Prostate gland (tissue), 2 donors: ENCODE results near the gene WWOX. TPM values are rescaled to one million over a fixed set of nuclear protein-coding genes. Genes with fewer than 3 reads are reported as not detected.

ENCODE experiments used
- DNase-seq: peaks from one replicate; pipeline ENCODE4 v3.0.0-alpha.2; 2019; ENCODE audit warnings: low spot score
- H3K27ac ChIP-seq, 2 donors: fragments of 200-600 bp; sonication (generic); 2 replicates each; pipeline ENCODE4 v1.5.1; 2017 to 2019
- H3K27me3 ChIP-seq: fragments of 200-600 bp; sonication (generic); replicated peaks from 2 replicates; pipeline ENCODE4 v1.5.1; 2019; ENCODE audit not compliant: insufficient read depth
- H3K36me3 ChIP-seq, 2 donors: fragments of 200-600 bp; sonication (generic); 1 replicate in 1 of 2; 2 replicates in 1 of 2; pipeline versions ENCODE4 v1.5.1 to v1.8.1; 2017 to 2019
- H3K4me1 ChIP-seq: fragments of 200-600 bp; sonication (generic); replicated peaks from 2 replicates; pipeline ENCODE4 v1.5.1; 2019
- H3K4me3 ChIP-seq, 2 donors: fragments of 200-600 bp; sonication (generic); 2 replicates each; pipeline ENCODE4 v1.5.1; 2017 to 2019
- H3K9me3 ChIP-seq: fragments of 200-600 bp; sonication (generic); 2 replicates; pipeline ENCODE4 v1.5.1; 2017
- POLR2A ChIP-seq: fragments of 450-650 bp; IDR thresholded peaks from one replicate; pipeline ENCODE4 v1.6.1; 2016; ENCODE audit warnings: antibody characterized with exemption, mild to moderate bottlenecking
- POLR2AphosphoS5 ChIP-seq: sonication (generic); formaldehyde crosslinking; IDR thresholded peaks from one replicate; pipeline ENCODE4 v1.6.1; 2017; ENCODE audit warnings: antibody characterized with exemption
- WGBS: methylation state at CpG from one replicate; pipeline ENCODE4 v1.1.5; 2018; 5-methylcytosine and 5-hydroxymethylcytosine counted together
- intact Hi-C: fragments of 100-400 bp; cut with DNase I; formaldehyde crosslinking; loops from one replicate; pipeline ENCODE4 v1.14.2; 2022
- total RNA-seq, 2 donors: library from RNA; depleted of rRNA; stranded (reverse); fragments of >200 nt; gene quantifications; one replicate each; pipeline ENCODE4 v1.1.0, GENCODE V29; 2016
- TF ChIP-seq, protein P1 (sequence below), 4 experiments: fragments of 200-600 bp in 2 of 4; fragments of 450-650 bp in 2 of 4; sonication (generic) in 2 of 4; IDR thresholded peaks; 1 replicate in 3 of 4; 2 replicates in 1 of 4; pipeline ENCODE4 v1.5.1; 2016 to 2019; ENCODE audit warnings: antibody characterized with exemption in 4 of 4, mild to moderate bottlenecking in 2 of 4, moderate library complexity in 2 of 4

Gene WWOX
- total RNA-seq, 2 donors from 2014 or later = 93.2 to 99.4 TPM

DNA sequence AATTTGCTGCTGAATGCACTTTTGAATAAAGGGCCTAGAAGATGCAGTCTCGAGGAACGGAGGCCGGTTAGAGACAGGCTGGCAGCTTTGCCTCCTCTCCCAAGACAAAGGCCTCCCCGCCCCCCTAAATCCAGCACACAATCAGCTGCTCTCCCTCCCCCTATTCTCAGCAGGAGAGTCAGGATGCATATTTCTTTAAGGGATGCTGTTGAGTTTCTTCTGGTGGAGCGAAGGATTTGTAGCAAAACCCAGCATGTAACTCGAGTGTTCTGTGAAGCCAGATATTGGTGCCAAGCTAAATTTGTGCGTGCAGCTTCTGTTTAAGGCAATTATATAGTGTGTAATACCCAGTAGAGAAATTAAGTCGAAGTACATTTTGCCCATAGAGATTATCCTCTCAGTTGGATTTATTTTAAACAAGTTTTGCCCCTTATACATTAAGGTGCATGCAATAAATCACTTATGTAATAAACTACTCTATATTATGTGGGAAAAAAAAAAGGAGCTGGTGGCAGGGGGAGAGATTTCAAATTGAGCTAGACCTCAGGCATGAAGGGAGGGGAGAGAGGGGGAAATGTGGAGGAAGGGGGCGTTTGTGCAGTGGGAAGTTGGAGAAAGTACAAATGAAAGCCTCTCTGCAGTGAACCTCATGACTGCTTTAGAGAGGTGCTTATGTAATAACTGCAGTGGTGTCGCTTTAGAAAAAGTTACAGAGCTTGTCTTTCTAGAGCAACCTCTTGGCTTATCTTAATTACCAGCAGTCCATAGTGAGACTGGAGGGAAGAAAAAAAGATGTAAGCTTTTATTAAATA lies 901.9 kb downstream of the WWOX start:
- intact Hi-C loops = no loop called here

DNA sequence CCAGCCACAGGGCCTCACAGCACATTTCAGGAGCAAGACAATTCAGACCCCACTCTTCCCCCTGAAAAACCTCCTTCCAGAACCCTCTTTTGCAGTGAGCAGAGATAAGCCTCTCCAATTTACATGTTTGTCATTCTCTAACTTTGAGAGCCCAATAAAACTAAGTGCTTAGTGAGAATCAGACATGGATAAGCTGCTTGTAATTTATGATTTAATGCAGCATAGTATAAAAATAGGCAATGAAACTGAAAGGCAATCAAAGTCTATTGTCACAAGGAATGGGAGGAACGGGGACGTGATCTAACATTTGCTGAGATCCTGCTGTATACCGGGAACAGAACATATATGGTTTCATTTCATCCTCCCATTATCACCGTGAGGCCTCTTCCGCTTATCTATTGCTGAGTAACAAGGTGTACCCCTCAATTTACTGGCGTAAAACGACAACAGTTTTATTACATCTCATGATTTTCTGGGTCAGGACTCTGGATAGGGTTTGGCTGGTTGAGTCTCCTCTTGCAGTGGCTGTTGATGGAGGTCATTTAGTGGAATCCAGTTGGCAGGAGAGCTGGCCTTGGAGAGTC lies 903.7 kb downstream of the WWOX start:
- H3K9me3 ChIP-seq = no peaks in the 10 kb centered on the region
- no peaks in the 10 kb centered on the region for H3K36me3 ChIP-seq
- no peak overlapping the region for H3K4me3 ChIP-seq
- WGBS = 65% methylated on average over 7 of the region's 7 CpGs
- H3K4me1 ChIP-seq = no peaks in the 10 kb centered on the region
- H3K27ac ChIP-seq = no peak overlapping the region
- H3K27me3 ChIP-seq = no peaks in the 10 kb centered on the region
- TF ChIP-seq, protein P1, sequence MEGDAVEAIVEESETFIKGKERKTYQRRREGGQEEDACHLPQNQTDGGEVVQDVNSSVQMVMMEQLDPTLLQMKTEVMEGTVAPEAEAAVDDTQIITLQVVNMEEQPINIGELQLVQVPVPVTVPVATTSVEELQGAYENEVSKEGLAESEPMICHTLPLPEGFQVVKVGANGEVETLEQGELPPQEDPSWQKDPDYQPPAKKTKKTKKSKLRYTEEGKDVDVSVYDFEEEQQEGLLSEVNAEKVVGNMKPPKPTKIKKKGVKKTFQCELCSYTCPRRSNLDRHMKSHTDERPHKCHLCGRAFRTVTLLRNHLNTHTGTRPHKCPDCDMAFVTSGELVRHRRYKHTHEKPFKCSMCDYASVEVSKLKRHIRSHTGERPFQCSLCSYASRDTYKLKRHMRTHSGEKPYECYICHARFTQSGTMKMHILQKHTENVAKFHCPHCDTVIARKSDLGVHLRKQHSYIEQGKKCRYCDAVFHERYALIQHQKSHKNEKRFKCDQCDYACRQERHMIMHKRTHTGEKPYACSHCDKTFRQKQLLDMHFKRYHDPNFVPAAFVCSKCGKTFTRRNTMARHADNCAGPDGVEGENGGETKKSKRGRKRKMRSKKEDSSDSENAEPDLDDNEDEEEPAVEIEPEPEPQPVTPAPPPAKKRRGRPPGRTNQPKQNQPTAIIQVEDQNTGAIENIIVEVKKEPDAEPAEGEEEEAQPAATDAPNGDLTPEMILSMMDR (IDR thresholded peaks at IDR 0.05) = no peak
- TF ChIP-seq POLR2AphosphoS5 (no peak), POLR2A (no peak)
- intact Hi-C loops = no loop called here
- DNase-seq = no peak

More for the DNA sequence above, 901.9 kb downstream of the WWOX start:
- Histone ChIP-seq H3K27me3 (no peaks in the 10 kb centered on the region), H3K4me1 (no peaks in the 10 kb centered on the region), H3K36me3 (no peaks in the 10 kb centered on the region), H3K9me3 (no peaks in the 10 kb centered on the region), H3K27ac (no peak overlapping the region), H3K4me3 (no peak overlapping the region)
- DNase-seq = no peak
- TF ChIP-seq, protein P1 (IDR thresholded peaks at IDR 0.05) = no peak
- TF ChIP-seq POLR2AphosphoS5 = no peak
- TF ChIP-seq POLR2A = no peak
- WGBS = 58% methylated on average over 10 of the region's 10 CpGs

DNA sequence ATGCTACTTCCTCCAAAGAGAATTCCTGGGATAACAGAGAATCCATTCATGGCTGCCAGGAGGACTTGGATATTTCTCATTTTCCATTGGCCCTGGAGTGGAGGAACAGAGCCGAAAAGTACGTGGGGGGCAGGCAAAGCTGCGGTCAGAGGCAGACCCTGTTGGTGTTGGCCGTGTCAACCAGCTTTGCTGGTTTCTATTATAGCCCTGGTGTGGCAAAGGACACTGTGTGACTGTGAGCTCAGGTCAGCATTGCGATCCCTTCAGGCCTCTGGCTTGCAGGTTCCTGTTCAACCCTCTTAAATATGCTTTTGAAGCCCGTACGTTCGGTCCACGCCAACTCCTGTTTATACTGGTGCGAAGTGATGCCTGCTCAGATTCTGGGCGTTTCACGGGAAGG lies 904.9 kb downstream of the WWOX start:
- no peak for TF ChIP-seq POLR2AphosphoS5
- TF ChIP-seq, protein P1 (IDR thresholded peaks at IDR 0.05) = no peak
- TF ChIP-seq POLR2A = no peak
- no peaks in the 10 kb centered on the region for H3K9me3 ChIP-seq
- 94% methylated on average over 12 of the region's 12 CpGs for WGBS
- DNase-seq = no peak
- intact Hi-C loops = no loop called here
- no peaks in the 10 kb centered on the region for H3K36me3 ChIP-seq
- H3K4me1 ChIP-seq = no peaks in the 10 kb centered on the region
- no peaks in the 10 kb centered on the region for H3K27me3 ChIP-seq
- H3K4me3 ChIP-seq = no peak overlapping the region
- H3K27ac ChIP-seq = no peak overlapping the region

DNA sequence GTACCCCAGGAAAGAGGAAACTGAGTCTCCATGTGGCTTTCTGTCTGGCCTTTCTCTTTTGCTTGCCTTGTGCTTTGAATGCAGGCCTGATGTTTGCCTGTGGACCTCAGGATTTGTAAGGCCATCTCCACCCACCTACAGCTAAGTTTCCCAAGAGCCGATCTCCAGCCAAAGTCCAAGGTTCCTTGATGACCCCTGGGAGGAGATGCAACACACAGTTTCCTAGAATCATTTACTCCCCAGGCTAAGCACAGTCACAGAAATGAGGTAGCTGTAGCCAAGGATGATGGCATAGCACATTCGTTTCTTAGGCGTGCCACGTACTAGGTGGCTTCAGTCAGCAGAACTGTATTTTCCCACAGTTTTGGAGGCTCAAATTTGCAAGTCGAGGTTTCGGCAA lies 905.6 kb downstream of the WWOX start:
- intact Hi-C loops = no loop called here
- 94% methylated on average over 6 of the region's 6 CpGs for WGBS
- H3K9me3 ChIP-seq = no peaks in the 10 kb centered on the region
- no peak overlapping the region for H3K27ac ChIP-seq
- TF ChIP-seq POLR2AphosphoS5 (no peak), POLR2A (no peak)
- TF ChIP-seq, protein P1 (IDR thresholded peaks at IDR 0.05) = no peak
- no peaks in the 10 kb centered on the region for H3K36me3 ChIP-seq
- H3K4me1 ChIP-seq = no peaks in the 10 kb centered on the region
- no peak overlapping the region for H3K4me3 ChIP-seq
- DNase-seq = no peak
- H3K27me3 ChIP-seq = no peaks in the 10 kb centered on the region

DNA sequence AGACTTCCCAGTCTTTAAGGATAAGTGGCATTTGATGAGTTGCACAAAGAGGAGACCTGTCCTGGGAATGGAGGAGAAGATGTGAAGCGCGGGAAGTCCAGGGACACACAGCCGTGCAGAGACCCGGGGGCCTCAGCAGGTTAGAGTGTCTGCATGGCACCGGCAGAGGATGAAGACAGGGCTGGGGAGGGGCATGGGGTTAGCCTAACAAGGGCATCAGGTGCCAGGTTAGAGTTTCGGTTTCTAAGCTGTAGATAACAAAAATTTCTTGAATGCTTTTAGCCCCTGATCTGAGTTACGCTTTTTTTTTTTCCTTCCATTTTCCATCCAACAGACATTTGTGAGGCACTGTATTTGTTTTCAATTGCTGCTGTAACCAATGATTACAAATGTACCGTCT lies 906.8 kb downstream of the WWOX start:
- H3K27ac ChIP-seq = no peak overlapping the region
- DNase-seq = no peak
- H3K36me3 ChIP-seq = no peaks in the 10 kb centered on the region
- 98% methylated on average over 8 of the region's 8 CpGs for WGBS
- H3K4me1 ChIP-seq = no peaks in the 10 kb centered on the region
- TF ChIP-seq, protein P1 (IDR thresholded peaks at IDR 0.05) = no peak
- TF ChIP-seq POLR2AphosphoS5 (no peak), POLR2A (no peak)
- no peaks in the 10 kb centered on the region for H3K9me3 ChIP-seq
- no peaks in the 10 kb centered on the region for H3K27me3 ChIP-seq
- intact Hi-C loops = no loop called here
- no peak overlapping the region for H3K4me3 ChIP-seq
